WI38 (cell line): ENCODE measurements around the gene VAMP7.
A peak's percentile ranks its signal among the peaks of the same experiment; 100 is the strongest.
"Not testable (repeated sequence)": the region's sequence is repeated elsewhere in the genome, so short reads cannot be mapped to it uniquely, and the experiment has no call there.

Experiments used
- H3K4me3 ChIP-seq: 2 replicates; pipeline ENCODE4 v1.5.1; 2011; ENCODE audit warnings: low read depth, mild to moderate bottlenecking, control low read depth, low read length
- TF ChIP-seq, protein P1 (sequence below): IDR thresholded peaks from 2 replicates; pipeline ENCODE4 v1.5.1; 2012; ENCODE audit warnings: low read depth, mild to moderate bottlenecking, control low read depth, low read length

The VAMP7 gene, protein sequence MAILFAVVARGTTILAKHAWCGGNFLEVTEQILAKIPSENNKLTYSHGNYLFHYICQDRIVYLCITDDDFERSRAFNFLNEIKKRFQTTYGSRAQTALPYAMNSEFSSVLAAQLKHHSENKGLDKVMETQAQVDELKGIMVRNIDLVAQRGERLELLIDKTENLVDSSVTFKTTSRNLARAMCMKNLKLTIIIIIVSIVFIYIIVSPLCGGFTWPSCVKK

DNA sequence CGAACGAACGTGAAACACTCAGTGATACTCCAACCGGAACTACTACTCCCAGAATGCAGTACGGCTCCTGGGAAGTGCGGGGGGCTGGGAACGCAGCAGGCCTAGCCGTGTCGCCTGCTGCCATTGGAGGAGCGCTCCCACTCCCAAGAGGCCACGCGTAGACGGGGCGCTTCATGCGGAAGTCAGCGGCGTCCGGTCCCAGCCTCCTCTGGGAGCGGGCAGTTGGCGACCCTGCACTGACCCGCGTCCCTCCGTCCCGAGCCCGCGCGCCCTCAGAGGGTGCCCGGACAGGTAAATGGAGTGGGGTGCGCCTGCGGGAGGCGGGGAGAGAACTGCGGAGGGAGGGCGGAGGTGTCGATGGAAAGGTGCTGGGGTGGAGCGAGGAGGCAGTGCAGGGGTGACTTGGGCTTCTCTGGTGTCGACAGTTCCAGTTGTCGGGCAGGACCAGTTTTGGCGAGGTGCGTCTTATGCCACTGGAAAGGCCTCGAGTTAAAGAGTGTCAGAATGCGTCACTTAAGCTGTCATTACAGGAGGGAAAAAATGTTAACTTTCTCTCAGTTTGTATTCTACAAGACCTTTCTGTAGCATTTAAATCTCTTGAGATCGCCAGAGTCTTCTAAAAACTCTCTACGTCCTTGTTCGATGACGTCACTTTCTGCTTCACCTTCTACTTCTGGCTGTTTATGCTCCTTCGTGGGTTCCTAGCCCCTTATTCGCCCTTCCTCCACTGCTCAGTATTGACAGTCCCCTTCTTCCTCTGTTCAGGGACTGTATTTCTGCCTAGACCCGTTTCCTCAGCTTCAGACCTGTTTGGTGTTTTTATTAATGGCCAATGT, at the start of gene VAMP7:
TSS of gene VAMP7 (plus strand) at position 188 of the 836 bp plus-strand sequence. CDS start 8,122 bp downstream, outside the sequence.
- TF ChIP-seq, protein P1, sequence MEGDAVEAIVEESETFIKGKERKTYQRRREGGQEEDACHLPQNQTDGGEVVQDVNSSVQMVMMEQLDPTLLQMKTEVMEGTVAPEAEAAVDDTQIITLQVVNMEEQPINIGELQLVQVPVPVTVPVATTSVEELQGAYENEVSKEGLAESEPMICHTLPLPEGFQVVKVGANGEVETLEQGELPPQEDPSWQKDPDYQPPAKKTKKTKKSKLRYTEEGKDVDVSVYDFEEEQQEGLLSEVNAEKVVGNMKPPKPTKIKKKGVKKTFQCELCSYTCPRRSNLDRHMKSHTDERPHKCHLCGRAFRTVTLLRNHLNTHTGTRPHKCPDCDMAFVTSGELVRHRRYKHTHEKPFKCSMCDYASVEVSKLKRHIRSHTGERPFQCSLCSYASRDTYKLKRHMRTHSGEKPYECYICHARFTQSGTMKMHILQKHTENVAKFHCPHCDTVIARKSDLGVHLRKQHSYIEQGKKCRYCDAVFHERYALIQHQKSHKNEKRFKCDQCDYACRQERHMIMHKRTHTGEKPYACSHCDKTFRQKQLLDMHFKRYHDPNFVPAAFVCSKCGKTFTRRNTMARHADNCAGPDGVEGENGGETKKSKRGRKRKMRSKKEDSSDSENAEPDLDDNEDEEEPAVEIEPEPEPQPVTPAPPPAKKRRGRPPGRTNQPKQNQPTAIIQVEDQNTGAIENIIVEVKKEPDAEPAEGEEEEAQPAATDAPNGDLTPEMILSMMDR, result no peak
- peak within 1 kb of the TSS; percentile 77 for H3K4me3 ChIP-seq

- H3K4me3 ChIP-seq, result no peak overlapping the region
- TF ChIP-seq, protein P1, result no peak
Measured at GRCh38 chrX:155841232-155841631, 39.9 kb upstream of the VAMP7 start.

- not testable (repeated sequence) for H3K4me3 ChIP-seq
Measured at GRCh38 chrX:155851786-155852185, 29.4 kb upstream of the VAMP7 start.

GRCh38 chrX:155857561-155857960, 23.6 kb upstream of the VAMP7 start:
- no peak overlapping the region for H3K4me3 ChIP-seq
- TF ChIP-seq, protein P1, result no peak

GRCh38 chrX:155864655-155865054, 16.5 kb upstream of the VAMP7 start:
- TF ChIP-seq, protein P1, result peak; percentile 10; the same call in 1 of the 2 replicates
- no peak overlapping the region for H3K4me3 ChIP-seq

DNA sequence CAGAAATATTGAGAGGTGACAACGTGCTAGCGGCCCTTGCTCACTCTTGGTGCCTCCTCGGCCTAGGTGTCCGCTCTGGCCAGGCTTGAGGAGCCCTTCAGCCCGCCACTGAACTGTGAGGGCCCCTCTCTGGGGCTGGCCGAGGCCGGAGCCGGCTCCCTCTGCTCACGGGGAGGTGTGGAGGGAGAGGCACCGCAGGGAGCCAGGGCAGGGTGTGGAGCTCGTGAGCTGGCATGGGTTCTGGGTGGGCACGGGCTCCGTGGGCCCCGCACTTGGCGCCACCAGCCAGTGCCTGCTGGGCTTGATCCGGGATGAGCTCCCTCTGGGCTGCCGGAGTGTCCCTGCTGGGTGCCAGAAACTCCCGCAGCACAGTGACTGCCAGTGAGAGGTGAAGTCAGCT, 16.0 kb upstream of the VAMP7 start:
- TF ChIP-seq, protein P1, result no peak
- no peak overlapping the region for H3K4me3 ChIP-seq

DNA sequence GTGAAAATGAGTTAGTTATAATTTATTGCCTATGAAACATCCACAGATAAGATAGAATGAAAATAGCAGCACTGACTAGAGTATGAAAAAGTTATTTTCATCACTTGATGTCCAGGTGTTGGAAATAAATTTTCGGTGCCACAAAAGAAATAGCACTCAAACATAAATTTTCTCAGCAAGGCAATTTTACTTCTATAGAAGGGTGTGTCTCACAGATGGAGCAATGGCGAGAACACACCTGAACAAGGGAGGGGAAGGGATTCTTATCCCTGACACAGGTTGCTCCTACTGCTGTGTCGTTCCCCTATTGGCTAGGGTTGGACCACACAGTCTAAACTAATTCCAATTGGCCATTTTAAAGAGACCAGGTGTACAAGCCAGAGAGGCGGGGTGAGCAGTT, 13.3 kb upstream of the VAMP7 start:
- H3K4me3 ChIP-seq, result no peak overlapping the region
- TF ChIP-seq, protein P1, result no peak
